ENCODE results near the gene TMEM117. TPM values are rescaled to one million over a fixed set of nuclear protein-coding genes. Genes with fewer than 3 reads are reported as not detected.

TMEM117 gene
- total and polyA plus RNA-seq, 11 donors = 3.7 to 13.5 (median 7.3) TPM

GRCh38 chr12:44029194-44029593 lies 193.3 kb downstream of the TMEM117 start:
- TF ChIP-seq CTCF (IDR thresholded peaks at IDR 0.05) (no peak), POLR2A (IDR thresholded peaks at IDR 0.05) (no peak)
- Histone ChIP-seq H3K9me3 (peaks cover 0 to 21% (median 4%) of the 10 kb centered on the region in 12 donors), H3K27me3 (no peaks in the 10 kb centered on the region), H3K27ac (no peak overlapping the region), H3K36me3 (peaks cover 0 to 5% (median 0%) of the 10 kb centered on the region in 9 donors), H3K4me3 (no peak overlapping the region), H3K4me1 (no peaks in the 10 kb centered on the region)
- ATAC-seq = no peak
- DNase-seq = no peak
- intact Hi-C loops (cut with DNase I) = no loop called here
- WGBS, 4 donors = 90 to 97% (median 95%) methylated on average over 4 of the region's 4 CpGs

DNA sequence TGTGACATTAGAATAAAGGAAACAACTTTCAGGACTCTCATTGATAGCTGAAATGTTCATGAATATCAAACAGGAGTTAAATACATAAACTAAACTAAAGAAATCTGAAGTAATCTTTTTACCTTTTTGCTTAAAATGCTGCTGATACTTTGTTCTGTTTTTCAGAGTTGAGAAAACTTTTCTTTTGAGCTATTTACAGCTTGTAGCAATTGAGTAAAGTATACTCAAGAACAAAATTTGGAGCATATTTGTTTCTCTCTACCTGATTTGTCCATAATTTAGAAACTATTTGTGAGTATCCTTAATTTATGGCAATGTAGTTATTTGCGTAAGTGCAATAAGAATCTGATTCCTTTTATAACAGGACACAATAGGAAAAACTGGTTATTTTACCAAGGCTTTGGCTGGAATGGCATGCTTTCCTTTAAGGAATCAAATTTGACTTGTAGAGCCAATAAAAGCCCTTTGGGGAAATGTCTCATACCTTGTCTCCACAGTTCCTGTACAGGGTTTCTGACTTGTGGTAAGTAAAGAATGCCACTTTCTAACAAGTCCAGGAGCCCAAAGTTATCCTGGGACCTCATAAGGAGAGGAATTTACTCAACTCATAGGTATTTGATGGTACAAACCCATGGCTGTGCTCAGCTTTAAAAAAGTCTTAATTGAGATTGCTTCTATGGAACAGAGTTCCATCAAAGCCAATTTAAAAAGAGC lies 195.7 kb downstream of the TMEM117 start:
- DNase-seq (no peak), ATAC-seq (no peak)
- Histone ChIP-seq H3K4me3 (no peak overlapping the region), H3K27me3 (no peaks in the 10 kb centered on the region), H3K4me1 (no peaks in the 10 kb centered on the region), H3K9me3 (peaks cover 0 to 21% (median 4%) of the 10 kb centered on the region in 12 donors), H3K36me3 (peaks cover 0 to 5% (median 0%) of the 10 kb centered on the region in 9 donors), H3K27ac (no peak overlapping the region)
- TF ChIP-seq POLR2A (IDR thresholded peaks at IDR 0.05) = no peak
- WGBS, 4 donors = 96 to 98% (median 98%) methylated on average over 1 of the region's 1 CpG
- intact Hi-C loops (cut with DNase I) = no loop called here

GRCh38 chr12:44034906-44035305 lies 199.0 kb downstream of the TMEM117 start:
- DNase-seq = no peak
- Histone ChIP-seq H3K36me3 (peaks cover 0 to 5% (median 0%) of the 10 kb centered on the region in 9 donors), H3K27me3 (no peaks in the 10 kb centered on the region), H3K27ac (no peak overlapping the region), H3K4me1 (no peaks in the 10 kb centered on the region), H3K9me3 (peaks cover 0 to 21% (median 4%) of the 10 kb centered on the region in 12 donors), H3K4me3 (no peak overlapping the region)
- ATAC-seq = no peak
- WGBS, 4 donors = 87 to 93% (median 90%) methylated on average over 5 of the region's 5 CpGs
- TF ChIP-seq POLR2A (IDR thresholded peaks at IDR 0.05) = no peak
- no peak for TF ChIP-seq CTCF (IDR thresholded peaks at IDR 0.05)
- intact Hi-C loops (cut with DNase I) = no loop called here

DNA sequence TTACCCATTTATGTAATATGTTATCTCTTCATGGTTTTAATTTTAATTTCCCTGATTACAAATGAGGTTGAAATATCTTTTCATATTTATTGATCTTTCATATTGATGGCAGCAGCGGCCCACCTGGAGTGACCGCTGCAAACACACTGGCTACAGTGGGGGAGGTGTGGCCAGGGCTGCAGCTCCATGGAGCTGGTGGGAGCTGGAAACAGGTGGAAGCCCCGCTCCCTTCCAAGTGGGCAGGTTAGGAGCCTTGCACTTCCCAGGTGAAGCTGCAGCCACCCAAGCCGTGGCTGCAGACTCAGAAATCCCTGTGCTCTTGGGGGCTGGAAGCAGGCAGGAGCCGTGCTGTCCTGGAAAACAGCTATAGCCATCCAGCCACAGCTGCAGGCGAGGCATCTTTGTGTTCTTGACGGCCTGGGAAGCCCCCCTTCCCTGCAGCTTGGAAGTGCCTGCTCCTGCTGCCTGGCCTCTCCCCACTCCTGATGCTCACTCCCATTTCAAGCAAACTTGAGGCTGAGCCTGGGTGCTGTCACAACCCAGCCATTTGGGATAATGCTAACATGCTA lies 201.1 kb downstream of the TMEM117 start:
- DNase-seq = no peak
- 88 to 92% (median 90%) methylated on average over 5 to 7 of the region's 7 CpGs for WGBS, 4 donors

More for the DNA sequence above, 201.1 kb downstream of the TMEM117 start:
- Histone ChIP-seq H3K9me3 (peaks cover 0 to 1% (median 0%) of the 10 kb centered on the region in 12 donors), H3K4me3 (no peak overlapping the region), H3K4me1 (no peaks in the 10 kb centered on the region), H3K36me3 (peaks cover 0 to 2% (median 0%) of the 10 kb centered on the region in 9 donors), H3K27ac (no peak overlapping the region), H3K27me3 (no peaks in the 10 kb centered on the region)
- no peak for ATAC-seq
- intact Hi-C loops (cut with DNase I) = no loop called here
- no peak for TF ChIP-seq CTCF (IDR thresholded peaks at IDR 0.05)
- no peak for TF ChIP-seq POLR2A (IDR thresholded peaks at IDR 0.05)
